B cell (primary cell): ENCODE results near the gene CLEC4G. TPM values are rescaled to one million over a fixed set of nuclear protein-coding genes. Genes with fewer than 3 reads are reported as not detected.

Source experiments
- ATAC-seq: fragments of 200-7000 bp; cut with Tn5 transposase; one replicate; pipeline ENCODE4 v1.10.0; 2021; ENCODE audit warnings: low read depth, mild to moderate bottlenecking, moderate number of reproducible peaks, moderate library complexity
- CTCF ChIA-PET: fragments of 350-600 bp; sonication (Branson Sonifier 250); formaldehyde crosslinking; loops from one replicate; lab custom pipeline; 2021; ENCODE audit warnings: antibody characterized with exemption, inconsistent platforms; lab: Charles Lee
- POLR2A ChIA-PET: fragments of 350-600 bp; sonication (Branson Sonifier 250); formaldehyde crosslinking; loops from one replicate; lab custom pipeline; 2021; ENCODE audit warnings: antibody characterized with exemption; lab: Charles Lee
- DNase-seq: peaks from one replicate; pipeline ENCODE4 v3.0.0; 2013
- H2AFZ ChIP-seq: 2 replicates; pipeline ENCODE4 v1.6.1; 2012; ENCODE audit warnings: mild to moderate bottlenecking, low read depth, low read length; ENCODE audit not compliant: insufficient read depth, poor library complexity, severe bottlenecking
- H3K27ac ChIP-seq, 2 donors: 1 replicate in 1 of 2; 2 replicates in 1 of 2; pipeline ENCODE4 v1.5.1; 2012 to 2013; ENCODE audit warnings: low read length in 2 of 2, mild to moderate bottlenecking in 2 of 2, moderate library complexity in 1 of 2
- H3K27me3 ChIP-seq, 4 experiments: fragments of 200-600 bp in 1 of 4; sonication (generic) in 1 of 4; replicated peaks in 1 of 4; 1 replicate in 2 of 4; 2 replicates in 2 of 4; pipeline versions ENCODE4 v1.6.1 to v1.7.0; 2013 to 2016; ENCODE audit warnings: low read length in 3 of 4, mild to moderate bottlenecking in 2 of 4, mixed read lengths in 1 of 4, moderate library complexity in 1 of 4; ENCODE audit not compliant: insufficient read depth in 4 of 4, control insufficient read depth in 3 of 4; ENCODE audit errors: control extremely low read depth in 1 of 4
- H3K36me3 ChIP-seq, 2 experiments: replicated peaks in 1 of 2; 1 replicate in 1 of 2; 2 replicates in 1 of 2; pipeline versions ENCODE4 v1.6.1 to v1.7.1; 2013; ENCODE audit warnings: low read length in 1 of 2; ENCODE audit not compliant: insufficient read depth in 2 of 2, control insufficient read depth in 1 of 2; ENCODE audit errors: control extremely low read depth in 1 of 2, extremely low read depth in 1 of 2
- H3K4me1 ChIP-seq, 2 donors: fragments of 200-600 bp in 1 of 2; sonication (generic) in 1 of 2; 1 replicate in 1 of 2; 2 replicates in 1 of 2; pipeline versions ENCODE4 v1.5.1 to v1.6.1; 2013 to 2017; ENCODE audit warnings: low read length in 2 of 2; ENCODE audit not compliant: control insufficient read depth in 2 of 2, insufficient read depth in 2 of 2
- H3K4me2 ChIP-seq: replicated peaks from 2 replicates; pipeline ENCODE3; 2012; ENCODE audit warnings: mild to moderate bottlenecking, low read depth, low read length; ENCODE audit not compliant: poor library complexity, severe bottlenecking
- H3K4me3 ChIP-seq, 5 experiments: fragments of 200-600 bp in 1 of 5; sonication (generic) in 1 of 5; 1 replicate in 3 of 5; 2 replicates in 2 of 5; pipeline versions ENCODE4 v1.5.1 to v1.7.0; 2011 to 2016; ENCODE audit warnings: low read length in 4 of 5, mild to moderate bottlenecking in 4 of 5, low read depth in 2 of 5, control low read depth in 1 of 5, moderate library complexity in 1 of 5; ENCODE audit not compliant: insufficient read depth in 1 of 5; ENCODE audit errors: control extremely low read depth in 1 of 5, extremely low read depth in 1 of 5
- H3K79me2 ChIP-seq: fragments of 200-600 bp; sonication (generic); one replicate; pipeline ENCODE4 v1.6.0; 2016; ENCODE audit warnings: low read length; ENCODE audit not compliant: control insufficient read depth, insufficient read depth
- H3K9ac ChIP-seq: fragments of 200-600 bp; sonication (generic); 2 replicates; pipeline ENCODE4 v1.6.1; 2017; ENCODE audit warnings: mild to moderate bottlenecking, low read length, moderate library complexity
- H3K9me3 ChIP-seq, 3 donors: one replicate each; pipeline versions ENCODE4 v1.6.1 to v1.7.1; 2013; ENCODE audit warnings: low read length in 2 of 3; ENCODE audit not compliant: control insufficient read depth in 2 of 3, insufficient read depth in 1 of 3; ENCODE audit errors: control extremely low read depth in 1 of 3
- H4K20me1 ChIP-seq: 2 replicates; pipeline ENCODE4 v1.6.0; 2012; ENCODE audit warnings: mild to moderate bottlenecking, low read length; ENCODE audit not compliant: insufficient read depth, control insufficient read depth, poor library complexity, severe bottlenecking
- H3K27ac Mint-ChIP-seq: one replicate; pipeline ENCODE4 v1.8.0; 2021; ENCODE audit warnings: mixed read lengths
- H3K27me3 Mint-ChIP-seq: one replicate; pipeline ENCODE4 v1.8.0; 2021; ENCODE audit warnings: mixed read lengths
- H3K4me1 Mint-ChIP-seq: one replicate; pipeline ENCODE4 v1.8.0; 2021; ENCODE audit warnings: mixed read lengths
- H3K4me3 Mint-ChIP-seq: one replicate; pipeline ENCODE4 v1.8.0; 2021; ENCODE audit warnings: mixed read lengths
- H3K9me3 Mint-ChIP-seq: one replicate; pipeline ENCODE4 v1.8.0; 2022; ENCODE audit warnings: mixed read lengths; ENCODE audit not compliant: insufficient read depth
- CTCF ChIP-seq: fragments of 200-600 bp; IDR thresholded peaks from one replicate; pipeline ENCODE4 v1.8.0; 2022; ENCODE audit warnings: antibody characterized with exemption, mild to moderate bottlenecking
- EZH2 ChIP-seq: IDR thresholded peaks from 2 replicates; pipeline ENCODE4 v1.6.1; 2012; ENCODE audit warnings: borderline replicate concordance, low read depth, mild to moderate bottlenecking, moderate library complexity, low read length; ENCODE audit not compliant: insufficient read depth, poor library complexity, severe bottlenecking
- WGBS: methylation state at CpG from one replicate; pipeline ENCODE4 v1.1.5; 2013; ENCODE audit warnings: missing lambda C conversion rate; ENCODE audit not compliant: insufficient coverage; 5-methylcytosine and 5-hydroxymethylcytosine counted together
- intact Hi-C: fragments of 100-400 bp; cut with micrococcal nuclease; formaldehyde crosslinking; loops from one replicate; pipeline ENCODE4 v1.10.0; 2022
- polyA plus RNA-seq: library from polyadenylated mRNA; depleted of rRNA; stranded (reverse); fragments of >200 nt; gene quantifications from 2 replicates; pipeline ENCODE4 v1.2.3, GENCODE V29; 2012
- total RNA-seq, 2 donors: library from RNA; stranded (reverse); fragments of 120-200 nt in 1 of 2; gene quantifications; 1 replicate in 1 of 2; 2 replicates in 1 of 2; pipeline versions ENCODE4 v1.2.3 to v1.2.4, GENCODE V29; 2013 to 2022

CLEC4G gene
- total and polyA plus RNA-seq, 2 donors (not counting 1 experiment from before 2014, with no cell fraction given): 1.3 TPM; not detected in 1

- H3K27ac Mint-ChIP-seq: peak overlapping the region; percentile 100
- no peaks in the 10 kb centered on the region for H3K36me3 ChIP-seq
- no peaks in the 10 kb centered on the region for H3K27me3 ChIP-seq
- H3K4me1 ChIP-seq: peaks cover 90 to 97% of the 10 kb centered on the region in 2 donors
- 4% methylated on average over 13 of the region's 24 CpGs for WGBS
- ChIA-PET CTCF (interaction anchor here (1.0 to 3.2 kb wide), 7 partner anchors 9 to 94 kb away, joined by 3 to 24 read pairs (median 4); partner anchors contain the start of gene TRAPPC5), POLR2A (interaction anchor here (0.7 to 1.5 kb wide), 5 partner anchors 11 to 38 kb away, joined by 3 to 9 read pairs (median 4); no protein-coding TSS in a partner anchor)
- peak overlapping the region; percentile 41 for H3K9ac ChIP-seq
- DNase-seq (peak; percentile 94), ATAC-seq (peak; percentile 45)
- peak overlapping the region; percentile 87 for H3K4me3 Mint-ChIP-seq
- H3K9me3 Mint-ChIP-seq: no peaks in the 10 kb centered on the region
- H3K27me3 Mint-ChIP-seq: no peaks in the 10 kb centered on the region
- peak overlapping the region in 4 of 5 experiments; percentile 12 to 42 (median 21) for H3K4me3 ChIP-seq
- no peaks in the 10 kb centered on the region for H4K20me1 ChIP-seq
- H3K27ac ChIP-seq: peak overlapping the region; percentile 95 to 98
- intact Hi-C loops: loop anchor here (1.0 to 10.0 kb wide), 2 partner anchors 13 to 361 kb away; partner anchors contain the start of gene ARHGEF18
- H3K79me2 ChIP-seq: peaks cover 70% of the 10 kb centered on the region
- peak overlapping the region; percentile 71 for H3K4me2 ChIP-seq
- peak overlapping the region; percentile 39 for H2AFZ ChIP-seq
- H3K9me3 ChIP-seq: peaks cover 0 to 6% (median 0%) of the 10 kb centered on the region in 3 donors
- H3K4me1 Mint-ChIP-seq: peaks cover 83% of the 10 kb centered on the region
- no peak for TF ChIP-seq CTCF
- TF ChIP-seq EZH2: no peak
Observed at GRCh38 chr19:7705387-7706187, 26.3 kb downstream of the CLEC4G start.
